AG09319 (cell line): ENCODE measurements around the gene GABRA4.

Experiments used
- DNase-seq: peaks from one replicate; pipeline ENCODE4 v3.0.0-alpha.2; 2010; ENCODE audit warnings: low read depth; ENCODE audit errors: extremely low read depth
- CTCF ChIP-seq: IDR thresholded peaks from 2 replicates; pipeline ENCODE4 v1.5.1; 2011; ENCODE audit warnings: low read depth, mild to moderate bottlenecking, inconsistent platforms, low read length, moderate library complexity

Gene GABRA4

GRCh38 chr4:47017494-47017893 lies 24.1 kb upstream of the GABRA4 start:
- DNase-seq: no peak
- TF ChIP-seq CTCF: no peak

GRCh38 chr4:47017081-47017480 lies 23.7 kb upstream of the GABRA4 start:
- DNase-seq: no peak
- TF ChIP-seq CTCF: no peak

- DNase-seq: no peak
- no peak for TF ChIP-seq CTCF
These were observed 20.0 kb upstream of the GABRA4 start for GRCh38 chr4:47013373-47013772.

GRCh38 chr4:47012676-47013075 lies 19.3 kb upstream of the GABRA4 start:
- no peak for DNase-seq
- no peak for TF ChIP-seq CTCF

GRCh38 chr4:47010912-47011446 lies 17.6 kb upstream of the GABRA4 start:
- TF ChIP-seq CTCF: no peak
- DNase-seq: no peak

GRCh38 chr4:47010347-47010911 lies 17.0 kb upstream of the GABRA4 start:
- DNase-seq: no peak
- no peak for TF ChIP-seq CTCF

- DNase-seq: no peak
- TF ChIP-seq CTCF: no peak
These were observed 9.2 kb upstream of the GABRA4 start for GRCh38 chr4:47002580-47002979.
